Right lobe of liver (tissue), 4 donors: ENCODE data around the gene TTC28.

Experiments
- POLR2A ChIP-seq: fragments of 450-650 bp; IDR thresholded peaks from one replicate; pipeline ENCODE4 v1.6.1; 2017; ENCODE audit warnings: antibody characterized with exemption, mild to moderate bottlenecking
- TF ChIP-seq, protein P1 (sequence below), 4 donors: fragments of 200-600 bp in 3 of 4; fragments of 450-650 bp in 1 of 4; IDR thresholded peaks; one replicate each; pipeline versions ENCODE4 v1.5.1 to v1.8.0; 2016 to 2022; ENCODE audit warnings: antibody characterized with exemption in 4 of 4, mild to moderate bottlenecking in 2 of 4
- donor health status: DM: no; HTN: no; CAD: no.
- donor health status: DM: no; HTN: no; CAD: no.
- donor health status: DM: no; HTN: yes; CAD: no.

DNA sequence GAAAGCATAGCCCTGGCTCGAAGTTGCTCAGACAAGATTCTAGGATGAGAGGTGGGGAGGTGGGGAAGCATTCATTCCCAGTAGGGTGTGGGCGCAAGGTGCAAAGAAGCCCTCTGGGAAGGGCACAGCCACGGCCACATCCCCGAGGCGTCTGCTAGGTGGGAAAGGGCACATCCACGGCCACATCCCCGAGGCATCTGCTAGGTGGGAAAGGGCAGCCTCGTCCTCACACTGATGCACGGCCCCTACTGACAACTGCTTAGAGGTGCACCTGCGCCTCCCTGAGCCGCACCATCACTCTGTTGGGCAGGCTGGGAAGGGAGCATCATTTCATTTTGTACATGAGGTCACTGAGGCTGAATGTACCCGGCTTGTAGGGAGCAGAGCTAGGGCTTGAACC is 666.0 kb downstream of the TTC28 start:
- TF ChIP-seq, protein P1, sequence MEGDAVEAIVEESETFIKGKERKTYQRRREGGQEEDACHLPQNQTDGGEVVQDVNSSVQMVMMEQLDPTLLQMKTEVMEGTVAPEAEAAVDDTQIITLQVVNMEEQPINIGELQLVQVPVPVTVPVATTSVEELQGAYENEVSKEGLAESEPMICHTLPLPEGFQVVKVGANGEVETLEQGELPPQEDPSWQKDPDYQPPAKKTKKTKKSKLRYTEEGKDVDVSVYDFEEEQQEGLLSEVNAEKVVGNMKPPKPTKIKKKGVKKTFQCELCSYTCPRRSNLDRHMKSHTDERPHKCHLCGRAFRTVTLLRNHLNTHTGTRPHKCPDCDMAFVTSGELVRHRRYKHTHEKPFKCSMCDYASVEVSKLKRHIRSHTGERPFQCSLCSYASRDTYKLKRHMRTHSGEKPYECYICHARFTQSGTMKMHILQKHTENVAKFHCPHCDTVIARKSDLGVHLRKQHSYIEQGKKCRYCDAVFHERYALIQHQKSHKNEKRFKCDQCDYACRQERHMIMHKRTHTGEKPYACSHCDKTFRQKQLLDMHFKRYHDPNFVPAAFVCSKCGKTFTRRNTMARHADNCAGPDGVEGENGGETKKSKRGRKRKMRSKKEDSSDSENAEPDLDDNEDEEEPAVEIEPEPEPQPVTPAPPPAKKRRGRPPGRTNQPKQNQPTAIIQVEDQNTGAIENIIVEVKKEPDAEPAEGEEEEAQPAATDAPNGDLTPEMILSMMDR (IDR thresholded peaks at IDR 0.05): no peak
- no peak for TF ChIP-seq POLR2A
